ENCODE results near the gene SSTR3. TPM values are rescaled to one million over a fixed set of nuclear protein-coding genes. Genes with fewer than 3 reads are reported as not detected.
"Not testable (repeated sequence)": the region's sequence is repeated elsewhere in the genome, so short reads cannot be mapped to it uniquely, and the experiment has no call there.

Gene SSTR3
- total RNA-seq, 1 donor: not detected

DNA sequence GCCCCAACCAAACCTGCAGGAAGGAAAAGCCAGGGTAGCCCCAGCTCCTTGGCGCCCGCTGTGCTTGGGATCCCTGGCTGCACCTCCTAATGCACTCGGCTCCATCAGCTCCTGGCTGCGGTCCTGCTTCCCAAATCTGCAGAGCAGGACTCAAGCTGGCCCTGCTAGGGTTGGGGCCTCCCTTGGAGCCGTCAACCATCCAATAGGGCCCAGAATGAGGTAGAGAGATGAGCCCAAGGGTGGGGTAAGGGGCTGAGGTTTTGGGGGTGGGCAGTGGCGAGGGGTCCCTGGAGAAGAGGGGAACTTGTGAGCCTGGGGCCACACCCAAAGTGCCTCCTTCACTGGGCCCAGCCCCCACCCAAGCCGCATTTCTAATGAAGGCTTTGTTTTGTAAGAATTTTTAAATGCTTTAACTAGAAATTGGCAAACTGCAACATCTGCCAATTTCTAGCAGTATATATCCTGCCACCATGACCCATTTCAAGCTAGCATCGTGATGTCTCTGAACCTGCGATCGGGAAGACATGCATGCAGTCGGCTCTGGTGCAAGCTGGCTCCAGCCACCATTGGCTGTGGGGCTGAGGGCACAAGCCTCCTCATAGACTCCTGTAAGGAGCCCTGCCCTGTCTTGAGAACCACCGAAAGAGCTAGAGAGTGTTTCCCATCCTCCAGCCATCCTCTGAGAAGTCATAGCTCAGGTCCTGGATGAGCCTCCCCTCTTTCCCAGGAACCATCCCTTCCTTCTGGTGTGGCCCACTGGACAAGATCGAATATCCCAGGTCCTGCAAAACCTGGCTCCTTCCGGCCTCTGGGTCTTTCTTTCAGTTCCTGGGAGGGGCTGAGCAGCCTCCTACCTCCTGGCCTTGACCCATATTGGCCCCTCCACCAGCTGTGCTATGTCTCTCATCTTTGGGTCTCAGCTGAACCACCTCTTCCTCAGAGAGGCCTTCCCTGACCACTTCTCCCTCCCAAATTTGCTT is 39.7 kb downstream of the SSTR3 start:
- no peak overlapping the region for H3K4me3 ChIP-seq (ENCODE audit: low read depth, low read length)
- TF ChIP-seq, protein P1, sequence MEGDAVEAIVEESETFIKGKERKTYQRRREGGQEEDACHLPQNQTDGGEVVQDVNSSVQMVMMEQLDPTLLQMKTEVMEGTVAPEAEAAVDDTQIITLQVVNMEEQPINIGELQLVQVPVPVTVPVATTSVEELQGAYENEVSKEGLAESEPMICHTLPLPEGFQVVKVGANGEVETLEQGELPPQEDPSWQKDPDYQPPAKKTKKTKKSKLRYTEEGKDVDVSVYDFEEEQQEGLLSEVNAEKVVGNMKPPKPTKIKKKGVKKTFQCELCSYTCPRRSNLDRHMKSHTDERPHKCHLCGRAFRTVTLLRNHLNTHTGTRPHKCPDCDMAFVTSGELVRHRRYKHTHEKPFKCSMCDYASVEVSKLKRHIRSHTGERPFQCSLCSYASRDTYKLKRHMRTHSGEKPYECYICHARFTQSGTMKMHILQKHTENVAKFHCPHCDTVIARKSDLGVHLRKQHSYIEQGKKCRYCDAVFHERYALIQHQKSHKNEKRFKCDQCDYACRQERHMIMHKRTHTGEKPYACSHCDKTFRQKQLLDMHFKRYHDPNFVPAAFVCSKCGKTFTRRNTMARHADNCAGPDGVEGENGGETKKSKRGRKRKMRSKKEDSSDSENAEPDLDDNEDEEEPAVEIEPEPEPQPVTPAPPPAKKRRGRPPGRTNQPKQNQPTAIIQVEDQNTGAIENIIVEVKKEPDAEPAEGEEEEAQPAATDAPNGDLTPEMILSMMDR (IDR thresholded peaks at IDR 0.05; ENCODE audit: insufficient read depth, low read length): no peak
- no peak for DNase-seq (ENCODE audit: low read depth)

DNA sequence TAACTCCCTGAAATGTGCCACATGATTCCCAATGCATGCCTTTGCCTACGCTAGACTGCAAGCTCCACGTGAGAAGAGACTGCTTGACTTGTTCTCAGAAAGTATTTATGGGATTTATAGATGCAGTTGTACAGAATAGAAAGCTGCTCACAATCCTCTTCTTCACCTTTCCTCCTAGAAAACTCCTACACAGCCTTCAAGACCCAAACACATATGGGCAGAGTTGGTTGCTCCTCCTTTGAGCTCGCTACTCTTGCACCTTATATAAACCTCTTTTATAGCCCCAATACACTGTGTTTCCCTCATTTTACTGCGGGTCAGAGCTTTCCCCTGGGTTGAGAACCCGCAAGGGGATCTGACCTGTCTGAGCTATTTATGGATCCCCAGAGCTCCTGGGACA is 40.6 kb downstream of the SSTR3 start:
- DNase-seq (ENCODE audit: low read depth): no peak
- TF ChIP-seq, protein P1 (IDR thresholded peaks at IDR 0.05; ENCODE audit: insufficient read depth, low read length): no peak
- no peak overlapping the region for H3K4me3 ChIP-seq (ENCODE audit: low read depth, low read length)

DNA sequence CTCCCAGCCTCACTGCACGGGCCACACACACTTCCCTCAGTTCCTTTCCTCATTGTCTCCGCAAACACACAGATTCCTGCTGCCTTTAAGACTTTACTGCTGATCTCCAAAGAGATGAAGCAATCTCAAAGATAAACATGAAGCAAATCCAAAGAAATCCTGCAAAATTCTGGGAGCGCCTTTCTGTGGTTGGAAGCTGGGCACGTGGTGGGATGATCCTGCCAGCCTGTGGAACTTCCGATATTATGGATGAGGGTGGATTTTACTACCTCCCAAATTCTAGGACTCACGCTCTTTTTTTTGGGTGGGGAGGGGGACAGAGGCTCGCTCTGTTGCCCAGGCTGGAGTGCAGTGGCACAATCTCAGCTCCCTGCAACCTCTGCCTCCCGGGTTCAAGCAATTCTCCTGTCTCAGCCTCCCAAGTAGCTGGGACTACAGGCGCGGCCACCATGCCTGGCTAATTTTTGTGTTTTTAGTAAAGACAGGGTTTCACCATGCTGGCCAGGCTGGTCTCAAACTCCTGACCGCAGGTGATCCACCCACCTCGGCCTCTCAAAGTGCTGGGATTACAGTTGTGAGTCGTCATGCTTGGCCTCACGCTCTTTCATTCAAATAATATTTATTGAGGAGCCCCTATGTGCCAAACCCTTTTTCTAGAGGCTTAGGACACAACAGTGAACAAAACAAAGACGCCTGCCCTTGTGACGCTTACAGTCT is 41.4 kb downstream of the SSTR3 start:
- DNase-seq (ENCODE audit: low read depth): peak; percentile 78
- H3K4me3 ChIP-seq (ENCODE audit: low read depth, low read length): not testable (repeated sequence)

DNA sequence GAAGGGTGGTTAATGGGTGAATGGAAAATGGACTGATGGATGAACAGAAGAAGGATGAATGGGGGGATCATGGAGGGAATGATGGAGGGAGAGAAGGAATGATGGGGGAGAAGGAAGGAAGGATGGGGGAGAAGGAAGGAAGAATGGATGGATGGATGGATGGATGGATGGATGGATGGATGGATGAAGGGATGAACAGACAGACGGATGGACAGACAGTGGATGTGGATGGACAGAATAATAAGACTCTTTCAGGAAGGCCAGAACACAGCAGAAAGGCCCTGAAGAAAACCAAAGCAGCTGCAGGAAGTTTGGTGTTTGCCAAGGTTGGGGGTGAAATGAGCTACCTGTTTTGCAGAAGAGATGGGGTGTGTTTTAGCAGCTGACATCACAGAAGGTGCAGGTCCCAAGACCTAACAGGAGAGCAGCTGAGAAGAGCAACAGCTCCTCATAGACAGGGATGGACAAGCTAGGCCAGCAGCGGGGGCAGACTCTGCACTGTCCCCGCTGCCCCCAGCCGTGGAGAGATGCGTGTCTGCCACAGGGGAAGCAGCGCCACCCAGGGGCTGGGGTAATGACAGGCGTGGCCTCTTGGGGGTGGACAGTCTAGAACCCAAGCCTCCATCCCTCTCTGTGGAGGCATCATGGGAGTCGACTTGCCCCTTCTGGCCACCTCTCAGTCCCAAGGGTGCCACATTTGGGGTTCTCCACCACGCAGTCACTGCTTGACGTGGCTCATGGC is 42.2 kb downstream of the SSTR3 start:
- no peak for DNase-seq (ENCODE audit: low read depth)
- no peak overlapping the region for H3K4me3 ChIP-seq (ENCODE audit: low read depth, low read length)
- TF ChIP-seq, protein P1 (IDR thresholded peaks at IDR 0.05; ENCODE audit: insufficient read depth, low read length): no peak

DNA sequence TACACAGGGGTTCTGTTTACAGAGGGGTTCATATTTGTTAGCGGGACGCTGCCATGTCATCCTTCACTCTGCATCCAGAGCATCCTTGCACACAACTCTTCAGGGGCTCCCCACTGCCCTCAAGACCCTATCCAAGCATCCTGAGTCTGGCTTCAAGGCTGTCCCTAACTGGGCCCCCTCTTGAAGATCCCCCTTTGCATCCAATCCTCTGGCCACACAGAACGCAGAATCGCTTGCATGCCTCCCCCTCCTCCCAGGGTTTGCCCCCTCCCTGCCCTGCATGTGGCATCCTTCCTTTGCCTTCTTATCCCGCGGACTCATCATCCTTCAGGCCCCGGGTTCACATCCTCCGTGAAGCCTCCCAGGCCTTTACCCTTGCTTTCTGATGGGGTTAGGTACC is 42.9 kb downstream of the SSTR3 start:
- no peak overlapping the region for H3K4me3 ChIP-seq (ENCODE audit: low read depth, low read length)
- TF ChIP-seq, protein P1 (IDR thresholded peaks at IDR 0.05; ENCODE audit: insufficient read depth, low read length): no peak
- no peak for DNase-seq (ENCODE audit: low read depth)

DNA sequence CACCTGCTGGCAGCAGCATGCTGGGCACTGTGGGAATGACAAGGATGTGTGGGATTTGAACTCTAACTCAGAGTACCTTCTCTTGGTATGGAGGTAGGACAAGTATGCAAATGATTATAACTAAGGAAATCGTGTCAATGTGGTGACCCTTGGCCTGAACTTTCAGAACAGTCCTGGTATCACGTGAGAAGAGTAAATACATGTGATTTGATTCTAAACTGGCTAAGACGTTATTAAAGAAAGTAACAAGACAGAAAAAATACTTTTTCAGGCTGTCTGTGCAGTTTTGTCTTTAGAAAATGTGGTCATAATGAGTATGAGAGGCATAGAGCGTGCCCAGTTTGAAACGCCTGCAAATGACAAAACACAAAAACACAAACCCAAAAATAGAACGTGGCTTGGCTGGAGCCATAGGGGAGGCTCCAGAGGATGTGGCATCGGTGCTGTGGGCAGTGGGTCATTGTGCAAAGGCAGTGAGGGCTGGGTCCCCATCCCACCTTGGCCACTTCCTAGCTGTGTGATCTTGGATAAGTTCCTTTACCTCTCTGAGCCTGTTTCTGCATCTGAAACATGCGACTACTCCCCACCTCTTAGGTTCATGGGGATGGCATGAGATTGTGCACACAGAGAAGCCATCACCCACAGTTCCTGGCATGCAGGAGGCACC is 44.2 kb downstream of the SSTR3 start:
- TF ChIP-seq, protein P1 (IDR thresholded peaks at IDR 0.05; ENCODE audit: insufficient read depth, low read length): no peak
- H3K4me3 ChIP-seq (ENCODE audit: low read depth, low read length): no peak overlapping the region
- DNase-seq (ENCODE audit: low read depth): no peak
